ENCODE measurements around the gene SPRR4. TPM values are rescaled to one million over a fixed set of nuclear protein-coding genes. Genes with fewer than 3 reads are reported as not detected.

The SPRR4 gene
- total and polyA plus RNA-seq, 2 donors (not counting 1 experiment from before 2014, with no cell fraction given): not detected

DNA sequence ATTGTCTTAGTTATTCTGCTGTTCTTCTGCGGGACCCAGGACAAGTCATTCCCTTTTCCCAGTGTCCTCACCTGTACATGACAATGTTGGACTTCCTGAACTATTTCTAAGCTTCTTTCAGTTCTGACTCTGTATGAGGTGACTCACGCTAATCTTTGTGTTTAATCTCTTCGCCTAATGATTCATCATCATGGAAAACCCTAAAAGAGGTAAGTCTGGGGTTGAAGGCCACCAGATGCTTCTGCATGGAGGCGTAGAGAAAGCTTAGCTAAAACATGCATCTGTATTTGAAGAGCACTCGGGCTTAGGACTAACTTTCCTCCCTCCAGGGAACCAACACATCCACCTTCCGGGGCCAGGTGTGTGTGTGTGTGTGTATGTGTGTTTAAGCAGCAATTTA, 16.0 kb upstream of the SPRR4 start:
- 80% methylated on average over 2 of the region's 6 CpGs for WGBS (ENCODE audit: insufficient coverage)
- H2AFZ ChIP-seq (ENCODE audit: insufficient read depth, low read depth, low read length, poor library complexity, severe bottlenecking): no peak overlapping the region

DNA sequence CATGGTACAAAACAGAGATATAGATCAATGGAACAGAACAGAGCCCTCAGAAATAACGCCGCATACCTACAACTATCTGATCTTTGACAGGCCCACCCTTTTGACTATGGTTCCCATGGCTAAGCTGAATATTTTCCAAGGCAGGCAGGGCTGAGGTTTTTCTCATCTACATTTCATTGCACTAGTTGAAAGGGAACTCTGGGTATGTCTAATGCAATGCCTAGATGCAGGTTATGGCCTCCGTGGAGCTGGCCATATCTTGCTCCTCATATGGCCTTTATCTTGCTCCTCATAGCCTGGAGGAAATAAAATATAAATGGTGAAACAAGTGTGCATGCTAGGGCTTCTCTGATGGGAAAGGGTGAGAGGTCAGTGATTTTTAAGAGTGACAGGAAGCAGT, 12.9 kb upstream of the SPRR4 start:
- TF ChIP-seq EZH2 (IDR thresholded peaks at IDR 0.05; ENCODE audit: borderline replicate concordance, insufficient read depth, low read depth, low read length, poor library complexity, severe bottlenecking): no peak
- TF ChIP-seq, protein P1, sequence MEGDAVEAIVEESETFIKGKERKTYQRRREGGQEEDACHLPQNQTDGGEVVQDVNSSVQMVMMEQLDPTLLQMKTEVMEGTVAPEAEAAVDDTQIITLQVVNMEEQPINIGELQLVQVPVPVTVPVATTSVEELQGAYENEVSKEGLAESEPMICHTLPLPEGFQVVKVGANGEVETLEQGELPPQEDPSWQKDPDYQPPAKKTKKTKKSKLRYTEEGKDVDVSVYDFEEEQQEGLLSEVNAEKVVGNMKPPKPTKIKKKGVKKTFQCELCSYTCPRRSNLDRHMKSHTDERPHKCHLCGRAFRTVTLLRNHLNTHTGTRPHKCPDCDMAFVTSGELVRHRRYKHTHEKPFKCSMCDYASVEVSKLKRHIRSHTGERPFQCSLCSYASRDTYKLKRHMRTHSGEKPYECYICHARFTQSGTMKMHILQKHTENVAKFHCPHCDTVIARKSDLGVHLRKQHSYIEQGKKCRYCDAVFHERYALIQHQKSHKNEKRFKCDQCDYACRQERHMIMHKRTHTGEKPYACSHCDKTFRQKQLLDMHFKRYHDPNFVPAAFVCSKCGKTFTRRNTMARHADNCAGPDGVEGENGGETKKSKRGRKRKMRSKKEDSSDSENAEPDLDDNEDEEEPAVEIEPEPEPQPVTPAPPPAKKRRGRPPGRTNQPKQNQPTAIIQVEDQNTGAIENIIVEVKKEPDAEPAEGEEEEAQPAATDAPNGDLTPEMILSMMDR (IDR thresholded peaks at IDR 0.05): no peak
- intact Hi-C loops (cut with micrococcal nuclease): no loop called here
- H3K27me3 Mint-ChIP-seq: peaks cover 15% of the 10 kb centered on the region
- ChIA-PET POLR2A (no interaction called here), CTCF (no interaction called here)
- Histone ChIP-seq H3K36me3 (replicated peaks in 1 of 2; ENCODE audit: control extremely low read depth in 1 of 2, control insufficient read depth in 1 of 2, extremely low read depth in 1 of 2, insufficient read depth in 2 of 2, low read length in 1 of 2) (no peaks in the 10 kb centered on the region), H3K9me3 (ENCODE audit: control extremely low read depth in 1 of 3, control insufficient read depth in 2 of 3, insufficient read depth in 1 of 3, low read length in 2 of 3) (peaks cover 0 to 3% (median 0%) of the 10 kb centered on the region in 3 donors), H3K4me1 (ENCODE audit: control insufficient read depth in 2 of 2, insufficient read depth in 2 of 2, low read length in 2 of 2) (peaks cover 7 to 10% of the 10 kb centered on the region in 2 donors), H3K4me2 (replicated peaks; ENCODE audit: low read depth, low read length, poor library complexity, severe bottlenecking) (no peak overlapping the region), H3K9ac (ENCODE audit: low read length) (no peak overlapping the region), H3K4me3 (ENCODE audit: control extremely low read depth in 1 of 5, extremely low read depth in 1 of 5, insufficient read depth in 1 of 5, low read depth in 2 of 5, low read length in 4 of 5) (no peak overlapping the region), H3K27me3 (replicated peaks in 1 of 4; ENCODE audit: control extremely low read depth in 1 of 4, control insufficient read depth in 3 of 4, insufficient read depth in 4 of 4, low read length in 3 of 4) (no peaks in the 10 kb centered on the region), H3K27ac (ENCODE audit: low read length in 2 of 2) (no peak overlapping the region), H3K79me2 (ENCODE audit: control insufficient read depth, insufficient read depth, low read length) (no peaks in the 10 kb centered on the region), H4K20me1 (ENCODE audit: control insufficient read depth, insufficient read depth, low read length, poor library complexity, severe bottlenecking) (no peaks in the 10 kb centered on the region), H2AFZ (ENCODE audit: insufficient read depth, low read depth, low read length, poor library complexity, severe bottlenecking) (no peak overlapping the region)
- no peak overlapping the region for H3K27ac Mint-ChIP-seq
- no peaks in the 10 kb centered on the region for H3K9me3 Mint-ChIP-seq (ENCODE audit: insufficient read depth)
- DNase-seq (no peak), ATAC-seq (ENCODE audit: low read depth) (no peak)
- H3K4me1 Mint-ChIP-seq: peaks cover 11% of the 10 kb centered on the region
- H3K4me3 Mint-ChIP-seq: no peak overlapping the region
- WGBS (ENCODE audit: insufficient coverage): no CpG with 5 or more reads among the region's 3 CpGs

More for the DNA sequence above, 16.0 kb upstream of the SPRR4 start:
- POLR2A ChIA-PET: no interaction called here
- H3K9me3 Mint-ChIP-seq (ENCODE audit: insufficient read depth): no peaks in the 10 kb centered on the region
- Histone ChIP-seq H3K4me3 (ENCODE audit: control extremely low read depth in 1 of 5, extremely low read depth in 1 of 5, insufficient read depth in 1 of 5, low read depth in 2 of 5, low read length in 4 of 5) (no peak overlapping the region), H4K20me1 (ENCODE audit: control insufficient read depth, insufficient read depth, low read length, poor library complexity, severe bottlenecking) (no peaks in the 10 kb centered on the region), H3K79me2 (ENCODE audit: control insufficient read depth, insufficient read depth, low read length) (no peaks in the 10 kb centered on the region), H3K9ac (ENCODE audit: low read length) (no peak overlapping the region), H3K27ac (ENCODE audit: low read length in 2 of 2) (no peak overlapping the region), H3K4me2 (replicated peaks; ENCODE audit: low read depth, low read length, poor library complexity, severe bottlenecking) (no peak overlapping the region), H3K9me3 (ENCODE audit: control extremely low read depth in 1 of 3, control insufficient read depth in 2 of 3, insufficient read depth in 1 of 3, low read length in 2 of 3) (peaks cover 0 to 3% (median 0%) of the 10 kb centered on the region in 3 donors), H3K4me1 (ENCODE audit: control insufficient read depth in 2 of 2, insufficient read depth in 2 of 2, low read length in 2 of 2) (no peaks in the 10 kb centered on the region), H3K27me3 (replicated peaks in 1 of 4; ENCODE audit: control extremely low read depth in 1 of 4, control insufficient read depth in 3 of 4, insufficient read depth in 4 of 4, low read length in 3 of 4) (peaks cover 0 to 2% (median 0%) of the 10 kb centered on the region in 4 experiments), H3K36me3 (replicated peaks in 1 of 2; ENCODE audit: control extremely low read depth in 1 of 2, control insufficient read depth in 1 of 2, extremely low read depth in 1 of 2, insufficient read depth in 2 of 2, low read length in 1 of 2) (no peaks in the 10 kb centered on the region)
- DNase-seq (no peak), ATAC-seq (ENCODE audit: low read depth) (no peak)
- H3K27ac Mint-ChIP-seq: no peak overlapping the region
- CTCF ChIA-PET: no interaction called here
- TF ChIP-seq, protein P1 (IDR thresholded peaks at IDR 0.05): no peak
- no peak for TF ChIP-seq EZH2 (IDR thresholded peaks at IDR 0.05; ENCODE audit: borderline replicate concordance, insufficient read depth, low read depth, low read length, poor library complexity, severe bottlenecking)
- peaks cover 24% of the 10 kb centered on the region for H3K27me3 Mint-ChIP-seq
- H3K4me3 Mint-ChIP-seq: no peak overlapping the region
- intact Hi-C loops (cut with micrococcal nuclease): no loop called here
- H3K4me1 Mint-ChIP-seq: no peaks in the 10 kb centered on the region

All from B cell (primary cell).